GF-D8 (cell line): ENCODE results near the gene COL12A1.

Experiments
- DNase-seq: peaks from one replicate; lab custom pipeline; 2025; lab: John Stamatoyannopoulos, UW

COL12A1 gene

DNA sequence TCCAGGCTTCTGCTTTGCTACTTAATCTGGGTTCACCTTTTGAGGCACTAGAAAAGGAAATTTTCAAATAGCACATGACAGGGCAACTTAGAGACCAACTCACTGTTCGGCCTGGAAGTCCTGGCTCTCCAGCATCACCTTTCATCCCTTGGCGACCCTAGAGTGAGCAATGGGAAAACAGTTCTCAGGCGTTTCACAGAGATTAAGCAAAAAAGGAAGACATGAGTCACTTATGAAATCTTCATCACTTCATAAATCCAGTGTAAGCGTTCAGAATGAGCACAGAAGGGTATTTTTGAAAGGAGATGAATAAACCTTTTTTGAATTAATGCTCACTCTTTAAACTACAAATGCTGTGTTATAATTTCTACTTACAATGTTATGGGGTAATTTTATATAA is 104.0 kb downstream of the COL12A1 start:
- no peak for DNase-seq

DNA sequence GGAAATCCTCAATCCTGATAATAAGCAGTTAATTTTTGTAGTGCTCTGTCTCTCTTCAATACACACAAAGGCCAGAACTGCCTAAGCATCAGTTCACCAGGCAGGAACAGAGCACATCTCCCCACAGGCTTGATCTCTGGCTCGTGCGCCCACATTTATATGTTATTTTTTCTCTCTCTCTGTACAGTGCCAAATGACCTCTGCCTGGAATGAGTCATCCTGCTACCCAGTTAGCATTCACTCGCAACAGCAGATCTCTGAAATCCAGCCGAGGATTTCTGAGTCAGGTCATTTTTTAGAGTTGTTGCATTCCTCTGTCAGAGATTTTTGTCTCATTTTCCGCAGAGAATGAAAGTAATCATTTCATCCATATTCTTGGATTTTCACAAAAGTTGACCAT is 107.1 kb downstream of the COL12A1 start:
- no peak for DNase-seq

DNA sequence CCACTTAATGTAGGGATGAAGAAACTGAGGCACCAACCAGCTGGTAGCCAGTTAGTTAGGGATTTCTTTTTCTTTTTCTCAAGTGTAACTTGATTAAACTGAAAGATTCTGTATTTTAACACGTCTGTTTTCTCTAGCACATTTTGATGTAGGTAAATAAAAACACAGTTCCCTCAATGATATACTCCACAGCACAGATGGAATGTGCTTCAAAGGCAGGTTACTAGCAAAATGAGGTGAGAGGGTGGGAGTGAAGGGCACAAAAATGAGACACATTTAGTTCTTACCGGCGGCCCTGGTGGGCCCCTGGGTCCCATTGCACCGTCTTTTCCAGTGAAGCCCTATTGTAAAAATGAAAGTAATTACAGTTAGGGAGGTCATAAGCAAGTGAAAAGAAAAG is 108.9 kb downstream of the COL12A1 start:
- no peak for DNase-seq

DNA sequence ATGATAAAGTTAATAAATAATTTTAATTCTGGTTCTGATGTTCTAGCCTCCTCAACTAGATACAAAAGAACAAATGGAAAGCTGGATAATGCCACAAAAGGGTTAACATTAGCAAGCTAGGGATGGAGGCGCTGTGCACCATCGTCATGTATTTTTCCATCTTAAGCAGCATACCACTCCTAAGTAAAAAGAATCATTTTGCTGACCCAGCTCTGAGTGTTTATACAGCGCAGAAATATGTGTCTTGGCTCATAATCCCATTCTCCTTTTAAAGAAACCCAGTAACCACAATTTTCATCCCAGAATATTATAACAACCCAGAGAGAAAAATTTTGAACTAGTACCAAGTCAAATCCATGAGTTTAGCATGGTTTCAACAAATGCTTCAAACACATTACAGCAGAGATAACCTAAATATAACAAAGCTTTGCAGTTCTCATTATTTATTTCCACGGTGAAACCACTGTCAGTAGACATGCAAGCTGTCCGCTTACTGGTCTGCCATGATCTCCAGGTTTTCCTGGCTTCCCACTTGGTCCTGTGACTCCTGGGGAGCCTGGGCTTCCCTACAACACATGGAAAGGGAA is 111.1 kb downstream of the COL12A1 start:
- DNase-seq = no peak

DNA sequence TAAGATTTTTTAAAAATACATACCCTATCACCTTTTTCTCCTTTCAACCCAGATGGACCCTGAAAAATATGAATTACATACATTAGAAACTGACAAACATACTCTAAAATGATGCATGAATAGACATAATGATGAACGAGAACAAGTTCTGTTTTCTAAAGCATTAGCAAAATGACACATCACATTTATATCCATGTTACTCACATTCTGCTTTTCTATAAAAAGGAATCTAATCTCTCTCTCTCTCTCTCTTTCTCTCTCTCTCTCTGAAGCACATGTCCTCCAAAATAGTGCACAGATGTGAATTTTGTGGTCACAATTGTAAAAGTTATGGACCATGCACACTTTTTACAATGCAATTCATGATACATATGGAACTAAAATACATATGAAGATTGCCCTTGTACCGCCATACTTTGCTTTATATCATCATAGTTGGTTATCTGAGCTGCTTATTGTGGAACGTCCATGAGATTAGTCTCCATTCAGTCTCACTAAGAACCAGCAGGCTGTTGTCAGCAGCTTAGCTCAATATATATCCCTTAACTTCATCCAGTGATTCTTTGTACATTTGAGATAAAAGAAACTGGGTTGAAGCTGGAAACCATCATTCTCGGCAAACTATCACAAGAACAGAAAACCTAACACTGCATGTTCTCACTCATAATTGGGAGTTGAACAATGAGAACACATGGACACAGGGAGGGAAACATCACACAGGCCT is 114.2 kb downstream of the COL12A1 start:
- DNase-seq = no peak

DNA sequence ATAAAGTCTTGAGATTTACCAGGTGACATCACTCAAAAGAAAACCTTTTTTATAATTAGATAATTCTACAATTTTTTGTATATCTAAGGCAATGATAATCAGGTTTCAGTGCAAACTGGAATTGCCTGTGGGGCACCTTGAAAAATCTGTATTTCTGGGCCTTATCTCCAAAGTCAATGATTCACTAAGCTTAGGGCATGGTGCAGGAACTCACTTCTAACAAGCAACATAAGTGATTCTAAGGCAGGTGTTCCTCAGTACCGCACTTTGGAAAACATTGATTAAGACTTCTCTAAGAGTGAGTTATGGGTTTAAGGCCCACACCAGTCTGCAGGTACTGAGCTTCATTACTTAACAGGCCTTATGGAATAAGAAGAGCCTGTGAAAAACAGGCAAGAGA is 115.3 kb downstream of the COL12A1 start:
- no peak for DNase-seq

DNA sequence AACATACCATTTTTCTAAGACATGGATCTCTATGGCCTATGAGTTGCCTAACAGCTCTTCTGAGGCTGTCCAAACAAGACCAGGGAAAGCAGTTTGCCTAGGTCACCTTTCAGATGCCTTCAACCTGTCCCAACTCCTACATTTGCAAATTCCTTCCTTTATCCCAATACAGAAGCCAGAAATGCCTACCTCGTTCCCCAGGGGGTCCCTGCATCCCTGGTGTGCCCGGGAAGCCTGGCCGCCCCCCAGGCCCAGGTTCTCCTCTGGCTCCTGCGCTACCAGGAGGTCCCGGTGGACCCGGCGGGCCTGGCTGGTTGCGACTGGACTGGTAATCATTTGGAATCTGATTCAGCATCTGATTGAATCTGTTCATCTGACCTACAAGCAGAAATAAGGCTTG is 115.9 kb downstream of the COL12A1 start:
- no peak for DNase-seq

DNA sequence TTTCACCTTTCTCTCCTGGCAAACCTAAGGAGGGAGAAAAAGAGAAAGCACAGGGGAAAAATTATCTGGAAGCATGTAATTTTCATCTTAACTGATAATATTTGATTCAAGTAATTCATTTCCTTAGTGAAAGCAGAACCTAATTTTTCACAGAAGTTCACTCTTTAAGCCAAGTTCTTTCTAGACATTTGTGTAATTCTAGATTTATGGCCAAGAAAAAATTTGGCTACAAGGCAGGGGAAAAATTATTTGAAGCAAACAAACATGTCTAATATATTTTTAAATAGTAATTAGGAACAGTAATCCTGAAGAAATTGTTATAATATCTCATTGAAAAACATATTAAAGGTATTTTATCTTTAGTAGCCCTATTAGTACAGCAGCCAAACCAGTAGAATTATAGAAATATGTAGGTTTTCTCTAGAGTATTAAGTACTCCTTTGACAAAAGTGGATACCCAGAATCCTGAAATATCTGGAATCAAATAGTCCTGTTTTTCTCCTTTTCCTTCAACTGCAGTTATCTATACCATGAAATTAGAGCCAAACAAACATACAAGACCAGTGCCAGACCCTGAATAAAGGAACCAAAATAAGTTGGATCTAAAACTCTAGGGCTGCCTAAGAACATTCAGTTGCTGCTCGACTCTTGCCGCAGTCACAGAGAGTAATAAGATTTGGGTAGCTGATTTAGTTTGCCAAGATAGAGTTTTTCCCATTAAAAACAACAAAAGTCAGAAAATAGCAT is 116.5 kb downstream of the COL12A1 start:
- no peak for DNase-seq

DNA sequence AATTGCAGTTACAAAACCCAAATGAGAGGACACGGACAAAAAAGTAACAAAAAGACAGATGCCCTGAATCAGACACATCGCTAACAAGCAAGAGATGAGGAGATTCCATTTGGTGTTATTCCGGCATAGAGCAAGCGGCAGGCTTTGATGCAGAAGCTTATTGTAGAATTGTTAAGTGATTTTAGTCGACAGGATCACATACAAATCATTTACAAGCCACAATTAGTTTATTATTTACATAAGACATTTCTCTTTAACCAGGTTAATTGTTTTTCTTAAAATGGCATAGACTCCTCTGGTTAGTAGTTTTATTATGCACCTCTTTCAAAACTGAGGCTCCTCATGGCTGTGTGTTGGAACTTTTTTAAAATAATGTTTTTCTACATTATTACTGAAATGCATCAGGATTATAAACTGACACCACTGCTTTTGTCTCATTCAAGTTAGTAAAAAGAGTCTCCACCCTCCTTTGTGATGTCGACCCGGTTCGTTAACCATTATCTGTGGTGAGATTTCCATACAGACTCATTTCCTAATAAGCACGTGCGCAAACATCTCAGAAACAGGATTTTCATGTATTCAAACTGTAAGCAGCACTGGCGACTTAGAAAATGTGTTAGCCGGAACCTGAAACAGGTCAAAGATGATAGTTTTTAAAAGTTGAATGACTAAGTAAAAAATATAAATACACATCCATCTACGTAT is 119.8 kb downstream of the COL12A1 start:
- DNase-seq = no peak

DNA sequence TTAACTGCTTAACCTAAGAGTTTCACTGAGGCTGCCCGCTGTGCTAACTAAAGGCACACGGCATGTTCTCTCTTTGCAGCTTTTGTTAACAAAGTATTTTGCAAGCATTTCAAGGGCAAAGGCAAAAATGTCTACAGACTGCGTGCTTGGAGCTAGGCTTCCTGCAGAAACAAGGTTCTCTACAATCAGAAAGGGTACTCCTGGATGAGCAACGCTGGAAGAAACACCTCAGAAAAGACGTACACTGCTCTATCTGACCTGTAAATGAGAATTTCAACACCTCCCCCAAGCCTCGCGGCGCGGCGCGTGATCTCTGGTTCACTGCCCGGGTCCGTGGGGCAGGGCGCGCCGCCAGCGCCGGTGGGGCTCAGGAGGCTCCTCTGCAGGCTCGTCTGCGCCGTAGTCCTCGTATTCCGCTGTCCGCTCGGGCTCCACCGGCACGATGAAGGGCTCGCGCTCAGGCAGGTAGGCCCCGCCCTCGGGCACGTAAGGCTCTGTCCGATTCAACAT is 120.9 kb downstream of the COL12A1 start:
- DNase-seq = no peak

DNA sequence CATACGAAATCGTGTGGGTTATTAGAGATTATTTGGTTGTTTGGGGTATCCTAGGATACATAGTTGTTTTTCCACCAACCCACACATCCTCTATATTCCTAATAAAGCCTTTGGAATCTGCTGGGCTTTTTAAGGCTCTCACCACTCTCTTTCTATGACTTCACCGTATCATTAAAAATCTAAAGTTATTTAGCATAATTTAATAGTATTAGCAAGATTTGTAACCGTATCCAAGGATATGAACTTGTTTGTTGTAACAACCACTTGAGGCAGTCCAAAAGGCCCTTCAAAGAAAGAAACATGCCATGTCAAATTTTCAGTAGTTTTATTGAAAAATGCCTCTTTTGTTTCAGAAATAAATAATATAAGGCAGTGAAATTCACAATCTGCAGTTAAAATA is 121.8 kb downstream of the COL12A1 start:
- no peak for DNase-seq

DNA sequence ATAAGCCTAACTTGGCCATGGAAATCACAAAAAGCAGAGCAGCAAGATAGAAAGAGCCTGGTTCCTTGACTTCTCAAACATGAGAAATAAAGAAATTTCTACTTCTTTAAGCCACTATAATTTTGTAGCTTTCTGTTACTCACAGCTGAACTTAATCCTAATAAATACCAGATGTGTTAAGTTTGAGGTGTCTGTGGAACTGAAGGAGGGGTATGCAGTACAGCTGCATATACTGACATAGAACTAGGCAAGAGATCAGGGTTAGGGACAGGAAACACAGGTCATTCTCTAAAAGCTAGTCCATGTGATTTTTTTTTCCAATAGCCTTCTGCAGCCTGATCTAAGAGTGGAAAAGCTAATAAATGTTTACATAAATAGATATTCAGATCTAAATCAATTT is 123.9 kb downstream of the COL12A1 start:
- no peak for DNase-seq

DNA sequence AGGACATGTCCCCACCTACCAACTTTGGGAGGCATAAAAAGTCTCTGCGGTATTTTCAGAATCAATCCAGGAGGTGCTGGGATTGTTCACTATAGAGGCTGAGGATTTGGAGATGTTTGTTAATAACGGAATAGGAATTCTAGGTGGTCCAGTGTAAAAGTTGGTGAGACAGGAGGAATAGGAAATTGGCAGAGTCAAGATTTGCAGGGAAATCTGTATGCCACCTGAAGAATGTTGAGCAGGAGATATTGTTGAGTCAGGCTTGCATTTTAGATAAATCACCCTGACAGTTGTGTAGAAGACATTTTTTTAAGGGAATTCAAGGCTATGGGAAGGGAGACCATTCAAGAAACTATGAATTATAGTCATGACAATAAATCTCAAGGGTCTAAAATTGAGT is 124.8 kb downstream of the COL12A1 start:
- no peak for DNase-seq

DNA sequence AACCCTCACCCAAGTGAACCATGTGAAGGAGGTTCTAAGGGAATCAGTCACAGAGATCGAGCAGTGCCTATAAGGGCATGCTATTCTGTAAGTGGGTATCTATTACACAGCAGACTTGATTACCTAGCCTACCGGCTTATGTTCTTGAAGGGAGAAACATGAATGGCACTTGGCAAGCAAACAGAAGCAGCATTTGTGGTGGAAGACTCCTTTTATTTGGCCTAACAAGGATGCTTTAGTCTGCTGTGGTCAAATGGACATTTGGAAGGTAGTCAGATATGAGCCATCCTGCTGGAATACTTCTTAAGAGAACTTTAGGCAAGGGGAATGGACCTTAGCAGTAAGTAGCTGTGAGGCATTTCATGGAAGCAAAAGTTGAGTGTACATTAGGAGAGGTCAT is 126.3 kb downstream of the COL12A1 start:
- no peak for DNase-seq

DNA sequence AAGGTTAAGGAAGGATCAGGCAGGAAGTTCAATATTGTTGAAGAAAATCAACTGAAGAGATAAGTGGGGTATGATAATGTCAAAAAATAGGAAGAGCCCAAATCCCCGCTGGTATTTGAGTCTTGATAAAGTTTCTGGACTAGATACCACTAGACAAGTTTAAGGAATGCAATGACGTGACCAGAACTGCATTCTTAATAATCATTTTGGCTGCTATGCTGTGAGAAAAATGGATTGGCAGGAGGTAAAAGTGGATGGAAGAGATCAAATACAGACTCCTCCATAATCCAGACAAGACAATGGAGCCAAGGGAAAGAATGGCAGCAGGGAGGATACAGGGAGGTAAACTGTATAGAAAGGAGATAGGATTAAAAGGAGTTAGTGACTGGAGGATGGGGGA is 128.2 kb downstream of the COL12A1 start:
- no peak for DNase-seq

DNA sequence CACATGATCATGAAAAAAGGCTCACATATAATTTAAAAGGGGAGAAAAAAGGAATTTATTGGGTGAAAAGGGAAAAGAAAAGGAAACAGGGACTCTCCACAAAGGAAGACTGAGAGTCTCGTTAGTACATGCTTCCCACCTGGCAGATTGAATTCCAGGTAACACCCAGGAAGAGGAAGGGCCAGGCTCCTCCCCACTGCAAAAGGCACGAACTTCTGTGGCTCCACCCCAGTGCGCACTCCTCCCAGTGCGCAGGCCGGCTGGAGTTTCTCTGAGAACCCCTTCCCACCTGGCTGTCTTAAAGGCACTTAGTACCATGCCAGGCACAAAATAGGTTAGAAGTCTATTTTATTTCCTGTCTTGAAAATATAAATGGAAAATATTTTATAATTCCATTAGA is 129.8 kb downstream of the COL12A1 start:
- no peak for DNase-seq

DNA sequence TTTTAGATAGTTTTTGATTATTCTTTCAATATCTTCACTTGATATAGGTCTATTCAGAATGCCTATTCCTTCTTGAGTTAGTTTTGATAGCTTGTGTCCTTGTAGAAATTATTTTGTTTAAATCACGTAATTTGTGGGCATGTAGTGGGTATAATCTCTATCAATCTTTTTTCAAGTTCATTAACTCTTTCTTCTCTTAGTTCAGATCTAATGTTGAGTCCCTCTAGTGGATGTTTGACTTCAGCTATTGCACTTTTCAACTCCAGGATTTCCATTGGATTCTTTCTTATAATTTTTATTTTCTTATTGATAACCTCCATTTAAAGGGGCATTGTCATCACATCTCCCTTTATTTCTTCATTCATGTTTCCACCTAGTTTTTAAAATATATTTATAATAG is 135.6 kb downstream of the COL12A1 start:
- DNase-seq = no peak

DNA sequence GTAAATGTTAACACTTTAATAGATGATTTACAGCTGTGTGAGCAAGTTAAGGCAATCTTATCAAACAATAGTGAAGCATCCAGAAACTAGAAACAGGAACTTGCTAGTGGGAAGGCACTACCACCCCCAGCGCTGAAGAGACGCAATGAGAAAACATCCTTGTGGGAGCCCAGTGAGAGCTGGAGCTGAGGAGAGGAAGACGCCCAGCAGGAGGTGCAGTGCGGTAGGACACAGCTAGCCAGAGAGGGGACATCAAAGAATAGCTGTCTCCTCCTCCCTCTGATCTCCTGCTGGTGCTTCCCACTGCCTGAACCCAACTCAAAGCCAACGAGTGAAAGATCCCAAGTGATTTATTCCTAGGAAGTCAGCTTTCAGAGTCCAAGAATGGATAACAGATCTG is 140.3 kb downstream of the COL12A1 start:
- no peak for DNase-seq

DNA sequence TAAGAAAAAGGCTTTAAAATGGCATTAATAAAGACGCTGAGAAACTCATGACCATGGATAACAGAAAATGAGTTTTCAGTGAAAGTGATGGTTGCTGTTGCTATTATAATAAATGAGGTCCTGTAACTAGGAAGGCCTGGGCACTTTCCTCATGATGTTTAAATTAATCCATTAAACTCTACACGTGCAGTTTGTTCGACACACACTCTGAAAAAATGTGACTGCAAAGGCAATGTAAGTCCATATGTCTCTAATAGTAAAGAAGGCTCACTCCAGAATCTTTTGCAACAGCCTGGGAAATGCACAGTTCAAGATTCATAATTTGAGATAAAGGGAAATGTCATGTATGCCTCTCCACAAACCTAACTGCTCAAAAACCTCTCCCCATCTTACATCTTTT is 153.4 kb downstream of the COL12A1 start:
- DNase-seq = no peak

DNA sequence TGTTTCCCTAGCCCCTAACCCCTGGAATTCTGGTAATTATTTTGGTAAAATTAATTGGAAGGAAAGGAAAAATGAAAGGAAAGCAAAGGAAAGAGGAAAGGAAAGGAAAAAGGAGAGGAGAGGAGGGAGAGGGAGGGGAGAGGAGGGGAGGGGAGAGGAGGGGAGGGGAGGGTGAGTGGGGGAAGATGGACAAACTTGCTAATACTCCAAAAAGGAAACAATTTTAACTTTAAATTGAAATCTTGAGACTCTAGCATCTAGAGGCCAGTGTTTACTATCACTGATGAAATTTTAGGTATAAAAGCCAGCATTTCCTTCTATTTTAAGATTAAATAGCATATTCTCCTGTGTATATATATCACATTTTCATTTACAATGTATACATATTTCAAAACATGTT is 156.5 kb downstream of the COL12A1 start:
- no peak for DNase-seq

DNA sequence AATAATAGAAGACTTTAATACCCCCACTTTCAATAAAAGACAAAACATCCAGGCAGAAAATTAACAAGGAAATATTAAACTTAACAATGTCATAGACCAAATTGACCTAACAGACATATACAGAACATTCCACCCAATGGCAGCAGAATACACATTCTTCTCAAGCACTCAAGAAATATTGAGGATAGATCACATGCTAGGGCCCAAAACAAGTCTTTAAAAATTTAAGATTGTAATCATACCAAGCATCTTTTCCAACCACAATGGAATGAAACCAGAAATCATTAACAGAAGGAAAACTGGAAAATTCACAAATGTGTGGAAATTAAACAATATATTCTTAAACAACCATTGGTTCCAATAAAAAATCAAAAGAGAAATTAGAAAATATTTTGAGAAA is 161.0 kb downstream of the COL12A1 start:
- DNase-seq = no peak

DNA sequence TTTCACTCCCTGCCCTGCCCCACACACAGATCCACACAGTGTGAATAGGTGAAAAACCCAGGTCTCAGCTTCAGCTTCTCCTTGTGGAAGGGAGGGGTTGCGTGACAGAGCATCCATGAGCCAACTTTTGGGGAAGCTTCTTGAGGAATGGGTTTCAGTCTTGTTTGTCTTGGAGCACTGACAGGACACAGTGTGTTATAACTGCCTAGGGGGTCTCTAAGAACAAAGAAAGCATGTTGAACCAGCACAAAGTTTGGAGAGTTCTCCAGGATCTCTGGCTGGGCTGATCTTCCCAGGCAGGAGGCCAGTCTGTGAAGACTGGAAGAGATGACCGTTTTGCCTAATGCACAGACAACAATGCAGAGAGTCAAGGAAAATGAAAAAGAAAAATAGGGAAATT is 164.5 kb downstream of the COL12A1 start:
- DNase-seq = no peak
